HG02759 (cell line): ENCODE data around the gene COX18.
A peak's percentile ranks its signal among the peaks of the same experiment; 100 is the strongest.

Experiments used
- ATAC-seq: cut with Tn5 transposase; IDR thresholded peaks from one replicate; pipeline ENCODE4 v1.9.1; 2021; ENCODE audit warnings: mild to moderate bottlenecking, moderate library complexity; ENCODE audit not compliant: unreplicated experiment

COX18 gene

DNA sequence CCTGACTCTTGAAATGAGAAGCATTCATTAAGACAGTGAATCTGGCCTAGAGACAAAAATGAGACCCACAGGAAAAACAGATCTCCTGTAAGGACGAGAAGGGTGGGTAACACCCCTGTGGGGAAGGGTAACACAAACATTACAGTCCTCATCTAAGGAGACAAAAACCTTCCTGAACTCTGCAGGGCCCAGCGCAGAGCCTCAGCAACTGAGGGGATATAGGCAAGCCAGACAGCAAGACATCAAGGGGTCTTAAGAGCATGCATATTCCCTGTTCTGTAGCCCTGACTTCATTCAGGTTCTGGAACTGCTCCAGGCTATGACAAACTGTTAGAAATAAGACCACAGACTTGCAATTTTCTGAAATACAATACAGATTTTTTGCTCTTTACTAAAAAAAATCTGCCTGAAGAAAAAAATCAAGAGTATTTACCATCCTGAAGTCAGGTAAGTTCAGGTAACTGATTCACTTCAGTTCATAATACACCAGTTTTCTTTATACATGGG, 15.5 kb downstream of the COX18 start:
- ATAC-seq, result no peak

DNA sequence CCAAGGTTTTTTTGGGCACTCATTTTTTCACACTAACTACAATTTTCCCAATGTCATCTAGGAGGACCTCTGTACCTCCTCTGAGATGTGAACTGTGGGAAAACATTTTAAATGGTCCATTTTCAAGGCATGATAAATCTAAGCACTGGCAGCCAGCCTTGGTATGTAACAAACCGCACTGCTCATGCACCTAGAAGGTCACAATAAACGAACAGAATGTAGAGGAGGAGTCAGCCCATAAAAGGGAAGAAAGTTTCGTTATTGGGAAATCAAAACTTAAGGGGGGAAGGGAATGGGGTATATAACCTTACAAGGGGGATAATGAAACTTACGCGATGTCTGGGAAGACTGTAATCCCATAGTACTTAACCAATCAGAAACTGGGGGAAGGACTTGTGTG, 16.4 kb downstream of the COX18 start:
- no peak for ATAC-seq

DNA sequence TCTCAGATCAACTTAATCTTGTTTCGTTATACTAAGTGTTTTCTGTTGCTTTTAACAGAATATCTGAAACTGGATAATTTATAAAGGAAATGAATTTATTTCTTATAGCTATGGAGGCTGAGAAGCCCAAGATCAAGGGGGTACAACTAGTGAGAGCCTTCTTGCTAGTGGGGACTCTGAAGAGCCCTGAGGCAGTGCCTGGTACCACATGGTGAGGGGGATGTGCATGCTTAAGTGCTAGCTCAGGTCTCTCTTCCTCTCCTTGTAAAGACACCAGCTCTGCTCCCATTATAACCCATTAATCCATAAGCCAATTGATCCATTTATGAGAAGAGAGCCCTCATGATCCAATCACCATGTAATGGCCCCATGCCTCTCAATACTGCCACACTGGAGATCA, 17.9 kb downstream of the COX18 start:
- no peak for ATAC-seq

DNA sequence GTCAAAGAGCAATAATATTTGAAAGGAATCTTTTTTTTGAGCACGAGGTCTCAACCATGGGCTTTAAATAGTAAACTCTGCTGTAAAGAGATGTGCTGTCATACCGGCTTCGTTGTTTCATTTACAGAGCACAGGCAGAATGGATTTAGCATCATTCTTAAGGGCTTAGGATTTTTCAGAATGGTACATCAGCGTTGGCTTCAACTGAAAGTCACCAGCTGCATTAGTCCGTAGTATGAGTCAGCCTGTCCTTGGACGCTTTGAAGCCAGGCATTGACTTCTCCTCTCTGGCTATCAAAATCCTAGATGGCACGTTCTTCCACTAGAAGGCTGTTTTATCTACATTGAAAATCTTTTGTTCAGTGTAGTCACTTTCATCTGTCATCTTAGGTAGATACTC, 23.6 kb downstream of the COX18 start:
- no peak for ATAC-seq

DNA sequence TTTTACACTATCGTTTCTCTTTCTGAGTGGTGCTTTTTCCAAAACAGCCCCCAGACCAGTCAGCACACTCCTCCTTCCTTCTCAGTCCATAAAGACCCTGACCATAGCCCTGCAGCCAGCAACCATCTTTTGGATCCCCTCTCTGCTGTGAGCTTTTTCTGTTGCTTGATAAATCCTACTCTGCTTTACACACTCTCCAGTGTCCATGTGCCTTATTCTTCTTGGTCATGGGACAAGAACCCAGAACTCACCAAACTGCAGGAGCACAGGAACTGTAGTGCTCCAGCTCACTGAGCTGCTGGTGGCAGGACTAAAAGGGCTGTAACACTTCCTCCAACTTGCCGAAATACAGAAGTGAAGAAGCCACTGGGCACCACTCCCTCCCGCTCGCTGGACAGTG, 32.5 kb downstream of the COX18 start:
- no peak for ATAC-seq

DNA sequence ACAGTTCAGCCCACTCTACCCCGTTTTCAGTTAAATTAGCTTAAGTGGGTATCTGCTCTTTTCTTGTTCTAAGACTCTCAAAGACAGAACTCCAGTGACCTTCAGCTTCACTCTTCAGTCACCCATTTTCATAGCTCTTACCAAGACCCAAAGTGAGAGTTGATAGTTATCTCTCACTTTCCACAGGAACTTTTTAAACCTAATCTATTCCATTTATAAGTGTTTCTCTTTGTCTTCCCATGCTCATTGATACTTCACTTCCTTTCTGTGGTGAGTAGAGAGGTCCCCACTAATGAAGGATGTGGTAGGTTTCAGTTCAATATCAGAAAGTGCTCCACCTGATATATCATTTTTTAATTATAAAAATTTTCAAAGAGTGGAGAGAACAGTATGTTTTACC, 33.4 kb downstream of the COX18 start:
- ATAC-seq, result no peak

DNA sequence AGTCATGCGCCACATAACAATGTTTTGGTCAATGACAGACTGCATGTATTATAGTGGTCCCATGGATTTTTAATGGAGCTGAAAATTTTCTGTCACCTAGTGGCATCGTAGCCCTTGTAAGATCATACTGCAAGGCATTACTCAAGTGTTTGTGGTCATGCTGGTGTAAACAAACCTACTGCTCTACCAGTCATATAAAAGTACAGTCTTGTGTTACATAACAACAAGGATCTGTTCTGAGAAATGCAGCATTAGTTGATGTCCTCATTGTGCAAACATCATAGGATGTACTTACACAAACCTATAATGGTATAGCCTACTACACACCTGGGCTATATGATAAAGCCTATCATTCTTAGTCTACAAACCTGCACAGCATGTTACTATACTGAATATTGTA, 34.6 kb downstream of the COX18 start:
- ATAC-seq, result no peak

DNA sequence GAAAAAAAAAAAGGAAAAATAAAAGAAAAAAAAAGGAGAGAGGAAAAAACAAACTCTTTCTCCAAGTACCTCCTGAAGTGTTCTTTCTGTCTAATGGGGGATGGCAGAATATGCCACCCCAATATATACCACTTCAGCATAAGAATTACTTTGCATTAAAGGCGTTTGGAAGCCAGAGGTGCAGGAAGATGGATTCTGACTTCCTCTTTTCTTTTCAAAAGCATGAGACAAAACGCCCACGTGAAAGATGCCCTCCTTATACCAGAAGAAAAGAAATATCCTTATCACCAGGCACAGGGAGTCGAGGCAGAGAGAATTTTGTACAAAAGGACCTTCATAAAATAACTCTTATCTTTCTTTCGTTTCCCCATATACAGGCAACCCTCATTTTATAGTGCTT, 40.9 kb downstream of the COX18 start:
- ATAC-seq, result no peak

DNA sequence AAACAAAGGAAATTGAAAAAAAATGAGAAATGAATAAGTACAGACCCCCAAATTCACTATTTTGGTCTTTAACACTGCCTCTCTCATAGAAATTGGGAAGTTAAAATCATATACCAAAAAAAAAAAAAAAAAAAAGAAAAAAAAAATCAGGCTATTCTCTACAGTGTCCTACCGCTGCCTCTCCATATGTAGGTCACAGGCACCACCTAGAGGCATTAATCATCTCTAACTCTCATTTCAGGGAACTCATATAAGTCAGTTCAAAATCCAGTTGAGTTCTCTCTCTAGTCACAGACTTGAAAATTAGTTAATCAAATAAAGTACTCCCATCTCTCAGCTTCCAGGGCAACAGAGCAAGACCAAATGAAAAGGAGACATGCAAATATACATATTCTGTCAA, 47.9 kb downstream of the COX18 start:
- no peak for ATAC-seq

DNA sequence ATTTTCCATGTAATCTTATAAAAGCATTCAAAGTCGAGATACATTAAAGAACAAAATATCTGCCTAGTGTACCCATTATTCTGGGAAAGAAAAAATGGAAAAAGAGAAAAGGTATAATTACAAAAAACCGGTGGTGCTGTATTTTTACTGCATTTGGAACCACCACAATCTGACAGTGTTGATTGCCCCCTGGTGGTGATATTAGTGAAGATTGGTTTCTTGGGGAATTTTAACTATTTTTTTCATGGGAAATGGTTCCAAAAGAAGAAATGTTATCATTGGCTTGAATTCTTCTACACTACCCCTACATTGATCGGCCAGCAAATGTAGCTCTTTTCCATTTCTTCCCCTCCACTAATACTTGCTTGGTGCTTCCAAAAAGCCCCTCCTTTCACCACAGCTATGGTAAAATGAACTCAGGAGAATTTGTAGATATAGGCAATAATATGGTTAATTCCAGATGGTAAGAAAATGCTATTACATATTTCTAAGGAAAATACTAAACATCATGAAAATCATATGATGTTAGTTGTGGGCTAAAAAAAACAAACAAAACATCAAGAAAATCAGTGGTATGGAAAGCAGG, 50.0 kb downstream of the COX18 start:
- ATAC-seq, result no peak

DNA sequence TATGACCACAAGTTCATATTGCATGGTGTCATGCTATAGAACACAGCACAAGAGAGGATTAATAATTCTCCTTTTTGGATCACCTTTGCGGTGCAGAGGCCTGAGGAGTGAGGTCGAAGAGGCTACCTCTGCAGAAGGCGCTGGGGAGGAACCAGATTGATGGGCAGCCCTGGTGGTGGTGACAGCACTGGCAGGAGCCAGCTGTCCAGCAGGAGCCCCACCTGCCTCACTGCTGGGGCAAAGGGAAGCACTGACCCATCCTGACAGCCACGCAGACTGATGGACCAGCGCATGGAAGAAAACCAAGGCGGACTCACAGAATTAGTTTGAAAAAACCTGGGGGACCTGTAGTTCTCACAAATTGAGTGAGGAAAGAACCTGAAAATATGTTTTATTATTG, 50.9 kb downstream of the COX18 start:
- no peak for ATAC-seq

DNA sequence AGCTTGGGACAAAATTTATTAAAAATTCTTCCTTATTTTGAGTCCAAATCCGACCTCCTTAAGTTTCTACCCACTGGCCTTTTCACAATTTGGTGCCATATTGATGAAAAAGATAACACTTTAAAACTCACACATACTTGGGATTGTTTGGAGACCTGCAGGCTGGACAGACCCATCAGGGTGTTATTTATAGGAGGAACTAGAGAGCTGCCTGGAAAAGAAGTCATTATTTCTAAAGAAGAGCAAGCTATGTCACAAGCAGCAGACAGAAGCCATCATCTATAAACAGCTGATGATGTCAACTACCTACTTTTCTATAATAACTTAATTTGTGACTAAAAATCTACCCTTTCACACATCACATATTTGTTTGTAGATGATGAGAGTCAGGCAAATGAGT, 56.2 kb downstream of the COX18 start:
- ATAC-seq, result no peak

DNA sequence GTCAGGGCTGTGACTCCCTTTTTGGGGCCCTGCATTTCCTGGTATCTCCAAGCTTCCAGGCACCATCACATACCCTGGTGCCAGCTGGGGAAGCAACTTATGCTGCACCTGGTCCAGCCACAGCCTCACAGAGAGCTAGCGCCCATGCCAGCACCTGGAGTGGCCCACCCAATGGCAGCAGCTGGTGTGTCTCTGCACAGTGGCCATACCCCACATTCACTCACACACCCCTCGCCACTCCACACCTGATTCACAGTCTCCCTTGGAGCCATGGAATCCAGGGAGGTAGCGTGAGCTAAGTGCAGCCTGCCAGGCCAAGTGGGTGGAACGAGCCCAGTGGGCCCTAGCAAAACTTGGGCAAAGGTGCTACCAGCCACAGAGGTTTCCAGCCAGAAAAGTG, 56.8 kb downstream of the COX18 start:
- no peak for ATAC-seq

DNA sequence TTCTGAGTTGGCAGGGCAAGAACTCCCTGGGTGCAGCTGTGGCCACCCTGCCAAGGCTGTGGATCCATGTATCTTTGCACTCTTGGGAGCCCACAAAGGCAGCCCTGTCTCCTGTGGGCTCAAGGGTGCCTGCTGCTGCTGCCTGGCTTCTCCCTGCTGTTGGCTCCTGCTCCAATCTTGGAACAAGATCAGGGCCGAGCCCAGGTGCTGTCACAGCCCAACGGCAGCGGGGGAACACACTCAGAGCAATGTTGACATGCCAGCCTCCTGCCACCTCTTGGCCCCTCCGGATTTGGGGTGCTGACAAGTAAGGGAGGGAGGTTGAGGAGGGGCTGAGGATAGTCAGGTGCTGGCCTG, 57.9 kb downstream of the COX18 start:
- no peak for ATAC-seq

DNA sequence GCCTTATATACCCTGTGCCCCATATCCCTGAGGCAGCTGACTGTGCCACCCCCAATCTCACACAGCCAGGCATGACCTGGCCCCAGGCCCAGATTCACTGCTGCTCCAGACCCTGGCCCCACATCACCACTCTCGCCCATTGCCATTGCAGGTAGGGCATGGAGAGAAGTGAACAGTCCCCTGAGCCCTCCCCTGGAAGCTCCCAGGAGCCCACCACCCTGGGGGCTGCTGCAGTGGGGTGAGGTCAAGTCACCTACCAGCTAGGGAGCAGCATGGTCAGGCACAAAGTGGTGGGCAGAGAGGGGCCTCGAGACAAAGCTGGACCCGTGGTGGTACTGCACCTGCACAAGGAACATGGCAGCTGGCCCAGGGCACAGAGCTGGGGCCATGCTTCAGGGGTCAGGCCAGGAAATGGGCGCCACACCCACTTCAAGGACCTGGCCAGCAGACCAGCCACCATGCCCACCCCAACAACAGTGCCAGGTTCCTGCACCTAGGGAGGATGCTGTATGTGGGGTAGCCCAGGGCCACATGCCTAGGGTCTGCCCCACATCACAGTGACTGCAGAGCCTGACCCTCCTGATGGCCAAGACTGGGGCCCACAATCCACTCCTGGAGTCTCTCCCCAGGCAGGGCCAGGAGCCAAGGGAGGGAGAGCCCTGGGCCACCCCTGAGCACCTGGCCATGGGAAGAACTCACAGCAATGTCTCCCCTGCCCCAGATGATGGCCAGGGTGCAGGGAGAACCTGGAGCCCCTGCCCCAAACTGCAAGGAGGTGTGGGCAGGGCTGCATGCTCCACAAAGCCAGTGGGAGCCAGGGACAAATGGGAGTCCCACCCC, 58.5 kb downstream of the COX18 start:
- no peak for ATAC-seq

DNA sequence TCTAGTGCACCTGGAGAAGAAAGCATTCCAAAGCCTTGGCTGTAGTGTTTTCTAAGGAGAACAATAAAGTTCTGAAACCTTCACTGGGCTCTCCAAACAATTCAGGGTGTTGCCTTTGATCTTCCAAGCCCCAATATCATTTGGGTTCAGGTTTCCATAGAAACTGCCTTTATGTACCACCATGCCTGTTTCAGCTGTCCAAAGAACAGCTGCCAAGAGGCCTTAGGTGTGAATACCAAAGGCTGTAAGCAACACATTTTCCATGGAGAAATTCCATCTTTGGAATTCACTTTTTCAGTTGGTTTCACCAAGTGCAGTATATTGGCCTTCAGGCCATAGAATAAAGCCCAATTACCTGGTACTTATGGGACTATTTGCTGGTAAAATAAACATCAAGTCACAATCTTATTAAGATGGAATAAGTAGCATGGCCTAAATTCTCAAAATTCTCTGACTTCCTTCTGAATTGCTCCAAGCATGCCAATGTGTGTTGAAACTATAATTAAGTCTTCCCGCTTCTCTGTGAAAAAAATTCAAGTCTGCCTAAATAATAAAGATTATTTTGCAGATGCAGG, 61.9 kb downstream of the COX18 start:
- no peak for ATAC-seq

DNA sequence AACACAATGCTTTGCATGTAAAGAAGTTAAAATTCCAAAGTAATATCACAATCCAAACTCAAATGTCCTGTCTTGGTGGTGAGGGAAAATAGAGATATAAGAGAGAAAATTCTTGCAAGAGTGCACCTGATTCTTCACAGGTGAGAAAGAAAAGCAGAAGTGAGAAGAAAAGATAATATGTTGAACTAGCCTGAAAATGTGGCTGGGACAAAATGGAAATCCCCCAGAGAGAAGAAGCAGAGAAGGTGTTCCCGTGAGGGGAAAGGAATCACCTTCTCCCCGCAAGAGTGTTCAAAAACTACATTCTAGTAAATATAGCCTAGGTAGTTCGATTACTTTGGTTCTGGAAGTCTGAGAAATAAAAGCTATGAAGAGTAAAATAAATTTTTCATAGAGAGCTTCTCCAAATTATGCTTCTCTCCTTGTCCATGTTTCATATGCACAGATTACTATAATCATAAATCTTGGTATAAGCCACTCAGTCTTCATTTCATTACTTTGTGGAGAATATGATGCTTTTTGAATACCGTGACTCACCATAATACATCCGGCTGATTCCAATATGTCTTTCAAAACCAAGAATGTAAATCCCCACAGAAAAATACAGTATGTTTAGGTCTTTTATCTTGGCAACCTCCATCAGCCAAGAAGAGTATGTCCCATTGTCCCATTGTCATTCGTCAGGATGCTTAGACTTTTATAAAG, 63.1 kb downstream of the COX18 start:
- ATAC-seq, result peak; percentile 78

DNA sequence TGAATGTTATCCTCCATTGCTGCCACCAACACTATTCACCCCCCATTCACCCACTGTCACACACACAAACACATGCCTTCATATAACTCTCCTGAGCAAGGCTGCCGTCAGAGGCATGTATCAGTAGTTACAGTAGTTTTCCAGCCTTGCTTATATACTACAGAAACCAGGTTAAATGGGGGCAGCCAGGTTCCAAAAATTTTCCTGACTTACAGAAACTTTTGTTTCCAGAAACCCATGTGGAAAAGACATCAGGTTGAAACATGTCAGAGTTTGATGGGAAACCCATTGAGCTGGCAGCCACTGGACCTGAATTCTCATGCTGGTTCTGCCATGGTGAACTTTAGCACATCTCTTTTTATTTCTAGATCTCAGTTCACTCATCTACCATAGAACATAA, 64.0 kb downstream of the COX18 start:
- no peak for ATAC-seq
